GM19395 (cell line): ENCODE data around the gene RTKN.
"Not testable (repeated sequence)": the region's sequence is repeated elsewhere in the genome, so short reads cannot be mapped to it uniquely, and the experiment has no call there.

Experiments
- ATAC-seq: cut with Tn5 transposase; IDR thresholded peaks from one replicate; pipeline ENCODE4 v1.9.1; 2021; ENCODE audit warnings: mild to moderate bottlenecking, moderate library complexity; ENCODE audit not compliant: unreplicated experiment

RTKN gene

GRCh38 chr2:74461187-74462053 lies 19.7 kb upstream of the RTKN start:
- no peak for ATAC-seq

- ATAC-seq, result not testable (repeated sequence)
Measured at GRCh38 chr2:74460187-74460586, 18.4 kb upstream of the RTKN start.

GRCh38 chr2:74459503-74460118 lies 17.9 kb upstream of the RTKN start:
- ATAC-seq, result not testable (repeated sequence)

GRCh38 chr2:74458938-74459363 lies 17.2 kb upstream of the RTKN start:
- ATAC-seq, result no peak

- peak; percentile 84 for ATAC-seq
Measured at GRCh38 chr2:74458132-74458937, 16.6 kb upstream of the RTKN start, which contains the start of gene WBP1. Gene WBP1, plus strand, starts transcription at chr2:74458438. Its CDS starts 165 bp downstream, at chr2:74458603.

GRCh38 chr2:74457549-74458131 lies 15.9 kb upstream of the RTKN start:
- peak; percentile 42 for ATAC-seq

- ATAC-seq, result no peak
Measured at GRCh38 chr2:74457129-74457548, 15.4 kb upstream of the RTKN start.

- peak; percentile 42 for ATAC-seq
Measured at GRCh38 chr2:74454654-74455511, 13.1 kb upstream of the RTKN start, which contains the start of gene INO80B. Gene INO80B, plus strand, starts transcription at chr2:74455087. Its CDS starts 30 bp downstream, at chr2:74455117.

GRCh38 chr2:74450570-74451190 lies 8.9 kb upstream of the RTKN start:
- no peak for ATAC-seq

- no peak for ATAC-seq
Measured at GRCh38 chr2:74448771-74449170, 7.0 kb upstream of the RTKN start.

GRCh38 chr2:74447230-74447999 lies 5.7 kb upstream of the RTKN start:
- ATAC-seq, result no peak

- ATAC-seq, result no peak
Measured at GRCh38 chr2:74444498-74445318, 3.0 kb upstream of the RTKN start.

- not testable (repeated sequence) for ATAC-seq
Measured at GRCh38 chr2:74442483-74443297, 953 bp upstream of the RTKN start.

GRCh38 chr2:74441170-74441689 lies 507 bp downstream of the RTKN start:
- no peak for ATAC-seq

GRCh38 chr2:74440378-74441169 lies 1.2 kb downstream of the RTKN start:
- peak; percentile 83 for ATAC-seq
